ENCODE measurements around the gene RAB40C.

Gene RAB40C

DNA sequence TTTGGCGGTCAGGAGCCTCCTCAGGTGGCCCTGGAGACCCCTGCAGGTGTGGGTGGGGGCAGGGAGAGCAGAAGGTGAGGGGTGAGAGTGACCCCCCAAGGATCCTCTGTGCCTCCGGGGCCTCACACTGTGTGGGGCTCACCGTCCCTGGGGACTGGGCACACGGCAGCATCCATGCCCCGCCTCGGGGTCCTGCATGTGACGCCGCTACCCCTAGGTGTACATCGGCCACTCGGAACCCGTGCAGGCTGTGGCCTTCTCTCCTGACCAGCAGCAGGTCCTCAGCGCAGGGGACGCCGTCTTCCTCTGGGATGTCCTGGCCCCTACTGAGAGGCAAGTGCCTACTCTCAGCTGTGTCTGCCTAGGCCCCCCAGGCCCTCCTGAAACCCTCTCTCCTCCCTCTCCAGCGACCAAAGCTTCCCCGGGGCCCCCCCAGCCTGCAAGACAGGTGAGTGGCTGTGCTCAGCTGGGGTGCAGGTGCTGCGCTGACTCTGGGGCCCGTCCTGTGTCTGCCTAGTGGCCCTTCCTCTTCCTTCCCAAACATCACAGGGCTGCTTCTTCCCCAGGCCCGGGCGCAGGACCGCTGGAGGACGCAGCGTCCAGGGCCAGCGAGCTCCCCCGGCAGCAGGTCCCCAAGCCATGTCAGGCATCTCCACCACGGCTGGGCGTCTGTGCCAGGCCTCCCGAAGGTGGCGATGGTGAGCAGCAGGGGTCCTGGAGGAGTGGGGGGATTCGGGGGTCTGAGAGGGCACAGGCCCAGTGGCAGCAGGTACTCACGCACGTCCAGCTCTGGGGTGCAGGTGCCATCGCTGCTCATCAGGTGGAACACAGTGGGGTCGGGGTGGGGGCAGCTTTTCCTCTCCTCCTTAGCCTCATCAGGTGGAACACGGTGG, 69.1 kb downstream of the RAB40C start:
- H3K27me3 ChIP-seq (ENCODE audit: insufficient read depth, poor library complexity, severe bottlenecking) = no peaks in the 10 kb centered on the region
- H3K4me3 ChIP-seq (replicated peaks; ENCODE audit: insufficient read depth, low read length) = no peak overlapping the region
- DNase-seq (ENCODE audit: low read depth in 1 of 2, low spot score in 1 of 2) = no peak
- H3K27ac ChIP-seq (replicated peaks) = no peak overlapping the region
- TF ChIP-seq, protein P1, sequence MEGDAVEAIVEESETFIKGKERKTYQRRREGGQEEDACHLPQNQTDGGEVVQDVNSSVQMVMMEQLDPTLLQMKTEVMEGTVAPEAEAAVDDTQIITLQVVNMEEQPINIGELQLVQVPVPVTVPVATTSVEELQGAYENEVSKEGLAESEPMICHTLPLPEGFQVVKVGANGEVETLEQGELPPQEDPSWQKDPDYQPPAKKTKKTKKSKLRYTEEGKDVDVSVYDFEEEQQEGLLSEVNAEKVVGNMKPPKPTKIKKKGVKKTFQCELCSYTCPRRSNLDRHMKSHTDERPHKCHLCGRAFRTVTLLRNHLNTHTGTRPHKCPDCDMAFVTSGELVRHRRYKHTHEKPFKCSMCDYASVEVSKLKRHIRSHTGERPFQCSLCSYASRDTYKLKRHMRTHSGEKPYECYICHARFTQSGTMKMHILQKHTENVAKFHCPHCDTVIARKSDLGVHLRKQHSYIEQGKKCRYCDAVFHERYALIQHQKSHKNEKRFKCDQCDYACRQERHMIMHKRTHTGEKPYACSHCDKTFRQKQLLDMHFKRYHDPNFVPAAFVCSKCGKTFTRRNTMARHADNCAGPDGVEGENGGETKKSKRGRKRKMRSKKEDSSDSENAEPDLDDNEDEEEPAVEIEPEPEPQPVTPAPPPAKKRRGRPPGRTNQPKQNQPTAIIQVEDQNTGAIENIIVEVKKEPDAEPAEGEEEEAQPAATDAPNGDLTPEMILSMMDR (IDR thresholded peaks at IDR 0.05; ENCODE audit: insufficient read depth, low read length) = peak; percentile 30
- no peak for TF ChIP-seq SPI1 (IDR thresholded peaks at IDR 0.05; ENCODE audit: borderline replicate concordance, low read depth)
- no peak for TF ChIP-seq POLR2AphosphoS5 (IDR thresholded peaks at IDR 0.05; ENCODE audit: low read depth)

DNA sequence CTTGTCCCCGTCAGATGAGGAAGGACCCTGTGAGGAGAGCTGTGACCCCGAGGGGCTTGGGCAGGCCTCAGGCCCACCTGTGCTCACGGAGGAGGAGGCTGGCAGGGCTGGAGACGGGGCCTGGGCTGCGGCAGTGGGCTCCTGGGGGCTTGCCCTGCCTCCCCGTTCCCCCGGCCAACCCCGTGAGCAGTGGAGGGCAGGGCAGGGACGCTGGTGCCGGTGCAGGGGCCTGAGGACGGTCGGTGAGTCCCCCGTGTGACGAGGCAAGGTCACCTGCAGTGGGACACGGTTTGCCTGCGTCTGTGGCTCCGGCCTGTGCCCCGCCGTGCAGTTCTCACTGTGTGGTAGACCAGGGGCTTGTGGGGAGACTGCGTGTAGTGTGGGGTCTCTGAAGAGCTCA, 69.8 kb downstream of the RAB40C start:
- DNase-seq (ENCODE audit: low read depth in 1 of 2, low spot score in 1 of 2) = no peak
- Histone ChIP-seq H3K27me3 (ENCODE audit: insufficient read depth, poor library complexity, severe bottlenecking) (no peaks in the 10 kb centered on the region), H3K4me3 (replicated peaks; ENCODE audit: insufficient read depth, low read length) (no peak overlapping the region), H3K27ac (replicated peaks) (no peak overlapping the region)
- TF ChIP-seq, protein P2, sequence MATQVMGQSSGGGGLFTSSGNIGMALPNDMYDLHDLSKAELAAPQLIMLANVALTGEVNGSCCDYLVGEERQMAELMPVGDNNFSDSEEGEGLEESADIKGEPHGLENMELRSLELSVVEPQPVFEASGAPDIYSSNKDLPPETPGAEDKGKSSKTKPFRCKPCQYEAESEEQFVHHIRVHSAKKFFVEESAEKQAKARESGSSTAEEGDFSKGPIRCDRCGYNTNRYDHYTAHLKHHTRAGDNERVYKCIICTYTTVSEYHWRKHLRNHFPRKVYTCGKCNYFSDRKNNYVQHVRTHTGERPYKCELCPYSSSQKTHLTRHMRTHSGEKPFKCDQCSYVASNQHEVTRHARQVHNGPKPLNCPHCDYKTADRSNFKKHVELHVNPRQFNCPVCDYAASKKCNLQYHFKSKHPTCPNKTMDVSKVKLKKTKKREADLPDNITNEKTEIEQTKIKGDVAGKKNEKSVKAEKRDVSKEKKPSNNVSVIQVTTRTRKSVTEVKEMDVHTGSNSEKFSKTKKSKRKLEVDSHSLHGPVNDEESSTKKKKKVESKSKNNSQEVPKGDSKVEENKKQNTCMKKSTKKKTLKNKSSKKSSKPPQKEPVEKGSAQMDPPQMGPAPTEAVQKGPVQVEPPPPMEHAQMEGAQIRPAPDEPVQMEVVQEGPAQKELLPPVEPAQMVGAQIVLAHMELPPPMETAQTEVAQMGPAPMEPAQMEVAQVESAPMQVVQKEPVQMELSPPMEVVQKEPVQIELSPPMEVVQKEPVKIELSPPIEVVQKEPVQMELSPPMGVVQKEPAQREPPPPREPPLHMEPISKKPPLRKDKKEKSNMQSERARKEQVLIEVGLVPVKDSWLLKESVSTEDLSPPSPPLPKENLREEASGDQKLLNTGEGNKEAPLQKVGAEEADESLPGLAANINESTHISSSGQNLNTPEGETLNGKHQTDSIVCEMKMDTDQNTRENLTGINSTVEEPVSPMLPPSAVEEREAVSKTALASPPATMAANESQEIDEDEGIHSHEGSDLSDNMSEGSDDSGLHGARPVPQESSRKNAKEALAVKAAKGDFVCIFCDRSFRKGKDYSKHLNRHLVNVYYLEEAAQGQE (IDR thresholded peaks at IDR 0.05; ENCODE audit: insufficient replicate concordance, low read depth) = no peak
- TF ChIP-seq SPI1 (IDR thresholded peaks at IDR 0.05; ENCODE audit: borderline replicate concordance, low read depth) (no peak), GABPA (IDR thresholded peaks at IDR 0.05; ENCODE audit: low read depth) (no peak), POLR2AphosphoS5 (IDR thresholded peaks at IDR 0.05; ENCODE audit: low read depth) (no peak)
- TF ChIP-seq, protein P1 (IDR thresholded peaks at IDR 0.05; ENCODE audit: insufficient read depth, low read length) = no peak

DNA sequence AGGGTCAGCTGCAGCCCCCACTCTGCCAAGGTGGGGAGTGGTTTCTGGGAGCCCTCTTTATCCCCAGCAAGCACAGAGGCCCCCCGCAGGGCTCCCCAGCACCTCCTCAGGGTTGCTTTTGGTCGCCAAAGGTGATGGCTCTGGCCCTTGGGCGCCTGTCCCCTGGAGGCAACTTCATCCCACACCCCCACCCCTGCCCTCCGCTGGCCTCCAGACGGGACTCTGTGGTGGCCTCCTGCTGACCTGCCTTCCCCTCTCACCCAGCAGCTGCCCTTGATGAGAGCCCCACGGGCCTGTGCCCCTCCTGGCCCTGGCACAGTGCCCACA, 70.2 kb downstream of the RAB40C start:
- DNase-seq (ENCODE audit: low read depth in 1 of 2, low spot score in 1 of 2) = no peak
- TF ChIP-seq SPI1 (IDR thresholded peaks at IDR 0.05; ENCODE audit: borderline replicate concordance, low read depth) = no peak
- TF ChIP-seq, protein P2 (IDR thresholded peaks at IDR 0.05; ENCODE audit: insufficient replicate concordance, low read depth) = no peak
- TF ChIP-seq, protein P1 (IDR thresholded peaks at IDR 0.05; ENCODE audit: insufficient read depth, low read length) = no peak
- no peak for TF ChIP-seq GABPA (IDR thresholded peaks at IDR 0.05; ENCODE audit: low read depth)
- no peak for TF ChIP-seq POLR2AphosphoS5 (IDR thresholded peaks at IDR 0.05; ENCODE audit: low read depth)
- Histone ChIP-seq H3K27ac (replicated peaks) (peak overlapping the region; percentile 55), H3K4me3 (replicated peaks; ENCODE audit: insufficient read depth, low read length) (no peak overlapping the region), H3K27me3 (ENCODE audit: insufficient read depth, poor library complexity, severe bottlenecking) (no peaks in the 10 kb centered on the region)

All from HL-60 (cell line).